Psoas muscle (tissue), 8 donors: ENCODE data around the gene ERC2. TPM values are rescaled to one million over a fixed set of nuclear protein-coding genes. Genes with fewer than 3 reads are reported as not detected.

Source experiments
- ATAC-seq, 4 donors: fragments of 200-7000 bp; cut with Tn5 transposase; one replicate each; pipeline ENCODE4 v1.9.1; 2020; ENCODE audit warnings: moderate library complexity in 3 of 4, mild to moderate bottlenecking in 2 of 4
- DNase-seq, 2 donors: peaks; one replicate each; pipeline ENCODE4 v3.0.0-alpha.2; 2020
- H3K27ac ChIP-seq: fragments of 200-600 bp; one replicate; pipeline ENCODE4 v1.8.0; 2022
- H3K27me3 ChIP-seq, 3 donors: fragments of 200-600 bp in 1 of 3; one replicate each; pipeline versions ENCODE4 v1.6.1 to v1.8.0; 2013 to 2022; ENCODE audit warnings: low read length in 2 of 3, mild to moderate bottlenecking in 2 of 3, moderate library complexity in 1 of 3; ENCODE audit not compliant: insufficient read depth in 3 of 3
- H3K36me3 ChIP-seq, 2 donors: fragments of 200-600 bp in 1 of 2; one replicate each; pipeline versions ENCODE4 v1.6.1 to v1.8.0; 2013 to 2022; ENCODE audit warnings: low read depth in 1 of 2, mild to moderate bottlenecking in 1 of 2, moderate library complexity in 1 of 2; ENCODE audit not compliant: insufficient read depth in 1 of 2
- H3K4me1 ChIP-seq: fragments of 200-600 bp; one replicate; pipeline ENCODE4 v1.8.0; 2022
- H3K4me3 ChIP-seq: fragments of 200-600 bp; one replicate; pipeline ENCODE4 v1.8.0; 2022; ENCODE audit warnings: mild to moderate bottlenecking
- H3K9me3 ChIP-seq: fragments of 200-600 bp; one replicate; pipeline ENCODE4 v1.8.0; 2022
- WGBS, 3 donors: extraction: QIAGEN DNeasy Blood & Tissue Kit; methylation state at CpG; one replicate each; pipeline versions ENCODE4 v1.1.6 to v1.1.7; 2013; 5-methylcytosine and 5-hydroxymethylcytosine counted together
- intact Hi-C, 2 donors: fragments of 100-400 bp; cut with DNase I; formaldehyde crosslinking; loops; one replicate each; pipeline versions ENCODE4 v1.11.0 to v1.14.2; 2022
- polyA plus RNA-seq, 3 donors: library from polyadenylated mRNA; stranded (reverse); fragments of 200-250 nt; gene quantifications; one replicate each; pipeline ENCODE4 v1.2.3, GENCODE V29; 2013
- total RNA-seq, 4 donors: library from RNA; stranded (reverse); fragmentation: NEBNext Ultra II Directional in 2 of 4; extraction: Animal tissue kit (Norgen Biotek cat#: 25700) in 2 of 4; gene quantifications; one replicate each; pipeline versions ENCODE4 v1.2.1 to v1.2.4, GENCODE V29; 2021 to 2023
- TF ChIP-seq, protein P1 (sequence below): fragments of 200-600 bp; IDR thresholded peaks from one replicate; pipeline ENCODE4 v1.8.0; 2022; ENCODE audit warnings: antibody characterized with exemption
- donor health status: healthy with polysubstance abuse.
- donor health status: DM: no; HTN: no; CAD: no; lungs with moderate emphysema.
- donor health status: Bipolar disorder and iron deficiency.
- donor health status: healthy.
- donor health status: DM: yes; HTN: yes; CAD: no.
- donor health status: DM: no; HTN: no; CAD: no.
- donor health status: DM: no; HTN: no; CAD: no.
- donor health status: DM: yes; HTN: yes; CAD: no.

Gene ERC2
- total and polyA plus RNA-seq, 7 donors, result 0.04 to 0.15 TPM; not detected in 5

DNA sequence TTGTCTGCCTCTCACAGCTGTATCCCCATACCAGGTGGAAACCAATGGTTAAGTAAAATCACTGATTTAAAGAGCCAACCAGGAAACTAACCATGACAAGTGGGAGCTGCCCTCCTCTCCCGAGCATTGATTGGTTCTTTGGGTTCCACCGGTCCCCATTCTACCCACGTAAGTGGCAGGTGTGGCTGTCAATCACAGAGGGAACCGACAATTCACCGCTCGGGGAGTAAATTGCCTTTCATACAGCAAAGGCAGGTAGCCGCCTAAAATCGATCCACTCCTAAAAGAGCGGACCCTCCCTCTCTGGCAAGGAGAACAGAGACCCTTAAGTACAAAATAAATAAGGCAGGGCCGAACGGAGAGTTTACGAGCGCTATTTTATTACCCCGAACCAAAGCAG lies 1.2 kb downstream of the ERC2 start:
- H3K9me3 ChIP-seq, result no peaks in the 10 kb centered on the region
- TF ChIP-seq, protein P1, sequence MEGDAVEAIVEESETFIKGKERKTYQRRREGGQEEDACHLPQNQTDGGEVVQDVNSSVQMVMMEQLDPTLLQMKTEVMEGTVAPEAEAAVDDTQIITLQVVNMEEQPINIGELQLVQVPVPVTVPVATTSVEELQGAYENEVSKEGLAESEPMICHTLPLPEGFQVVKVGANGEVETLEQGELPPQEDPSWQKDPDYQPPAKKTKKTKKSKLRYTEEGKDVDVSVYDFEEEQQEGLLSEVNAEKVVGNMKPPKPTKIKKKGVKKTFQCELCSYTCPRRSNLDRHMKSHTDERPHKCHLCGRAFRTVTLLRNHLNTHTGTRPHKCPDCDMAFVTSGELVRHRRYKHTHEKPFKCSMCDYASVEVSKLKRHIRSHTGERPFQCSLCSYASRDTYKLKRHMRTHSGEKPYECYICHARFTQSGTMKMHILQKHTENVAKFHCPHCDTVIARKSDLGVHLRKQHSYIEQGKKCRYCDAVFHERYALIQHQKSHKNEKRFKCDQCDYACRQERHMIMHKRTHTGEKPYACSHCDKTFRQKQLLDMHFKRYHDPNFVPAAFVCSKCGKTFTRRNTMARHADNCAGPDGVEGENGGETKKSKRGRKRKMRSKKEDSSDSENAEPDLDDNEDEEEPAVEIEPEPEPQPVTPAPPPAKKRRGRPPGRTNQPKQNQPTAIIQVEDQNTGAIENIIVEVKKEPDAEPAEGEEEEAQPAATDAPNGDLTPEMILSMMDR, result no peak
- peaks cover 3 to 68% (median 6%) of the 10 kb centered on the region in 3 donors for H3K27me3 ChIP-seq
- no peak overlapping the region for H3K27ac ChIP-seq
- no peaks in the 10 kb centered on the region for H3K4me1 ChIP-seq
- ATAC-seq, result peak in 3 of 4 donors; percentile 65 to 88 (median 78)
- WGBS, 3 donors, result 0 to 2% (median 1%) methylated on average over 14 of the region's 14 CpGs
- peak; percentile 46 to 66 for DNase-seq
- peak overlapping the region; percentile 62 for H3K4me3 ChIP-seq
- no peaks in the 10 kb centered on the region for H3K36me3 ChIP-seq
- intact Hi-C loops, result no loop called here

DNA sequence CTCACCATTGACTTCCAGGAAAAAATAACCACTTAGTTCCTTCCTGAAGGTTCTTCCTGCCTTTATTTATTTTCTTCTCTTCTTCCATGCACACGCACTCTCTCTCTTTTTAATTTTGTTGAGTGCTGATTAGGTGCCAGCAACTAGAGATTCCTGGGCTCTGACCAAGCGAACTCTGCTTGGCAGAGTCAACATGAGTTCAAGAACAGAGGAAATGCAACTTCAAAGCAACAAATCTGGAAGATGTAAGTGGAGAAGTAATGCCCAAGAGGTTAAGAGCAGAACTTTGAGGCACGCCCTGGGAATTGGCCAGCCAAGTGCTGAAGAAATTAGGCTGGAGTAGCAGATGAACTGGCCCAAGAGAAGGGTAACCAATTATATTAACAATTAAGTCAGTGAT lies 8.5 kb downstream of the ERC2 start:
- no peak overlapping the region for H3K27ac ChIP-seq
- intact Hi-C loops, result no loop called here
- no peak overlapping the region for H3K4me3 ChIP-seq
- no peaks in the 10 kb centered on the region for H3K9me3 ChIP-seq
- no peaks in the 10 kb centered on the region for H3K36me3 ChIP-seq
- H3K4me1 ChIP-seq, result no peaks in the 10 kb centered on the region
- peaks cover 0 to 18% (median 12%) of the 10 kb centered on the region in 3 donors for H3K27me3 ChIP-seq
- TF ChIP-seq, protein P1, result no peak
- ATAC-seq (no peak), DNase-seq (no peak)
- 24 to 30% (median 27%) methylated on average over 3 of the region's 3 CpGs for WGBS, 3 donors

DNA sequence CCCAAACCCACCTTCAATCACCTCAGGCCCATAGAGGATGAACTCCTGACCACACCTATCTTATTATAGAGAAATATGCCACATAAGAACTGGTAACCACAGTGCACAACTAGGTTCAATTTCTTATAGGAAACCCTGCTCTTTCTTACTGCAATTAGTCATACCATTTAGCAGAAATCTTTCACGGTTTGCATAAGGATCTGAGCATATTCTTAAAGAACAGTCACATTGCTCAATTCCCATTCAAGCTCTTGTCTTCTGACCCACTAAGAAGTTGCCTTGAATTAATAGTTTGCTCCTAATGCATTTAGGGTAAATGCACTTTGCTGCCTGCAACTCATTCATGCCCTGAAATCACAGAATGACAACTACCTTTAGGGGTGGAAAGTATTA lies 9.2 kb downstream of the ERC2 start:
- Histone ChIP-seq H3K27ac (no peak overlapping the region), H3K9me3 (no peaks in the 10 kb centered on the region), H3K36me3 (no peaks in the 10 kb centered on the region), H3K4me3 (no peak overlapping the region), H3K27me3 (peaks cover 0 to 12% (median 12%) of the 10 kb centered on the region in 3 donors), H3K4me1 (no peaks in the 10 kb centered on the region)
- intact Hi-C loops, result no loop called here
- ATAC-seq (no peak), DNase-seq (no peak)
- TF ChIP-seq, protein P1, result no peak
- WGBS, 3 donors, result 14 to 22% (median 19%) methylated on average over 1 of the region's 1 CpG

DNA sequence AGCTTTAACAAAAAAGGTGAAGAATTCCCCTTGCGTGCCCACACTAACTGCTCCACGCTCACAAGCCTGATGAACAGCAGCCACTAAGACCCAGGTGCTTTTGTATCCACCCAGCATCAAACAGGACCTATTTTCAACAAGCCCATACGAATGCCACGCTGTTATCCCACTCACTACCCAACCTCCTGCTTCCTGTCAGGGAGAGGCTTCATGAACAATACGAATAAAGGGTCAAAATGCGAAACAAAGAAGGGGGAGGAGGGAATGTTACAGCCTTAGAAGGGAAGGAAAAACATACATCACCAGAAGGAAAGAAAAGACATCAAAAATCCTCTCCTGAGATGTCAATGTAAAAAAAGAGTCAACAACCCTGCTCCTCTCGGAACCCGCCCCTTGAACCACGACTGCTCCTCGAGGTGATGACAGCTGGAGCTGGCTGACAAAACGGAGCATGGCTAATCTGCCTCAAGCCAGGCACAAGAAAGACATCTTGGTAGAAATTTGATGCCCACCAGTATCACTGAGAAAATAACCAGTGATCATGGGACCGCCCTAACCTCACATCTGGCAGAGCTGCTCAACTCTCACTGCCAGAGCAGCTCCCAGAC lies 9.7 kb downstream of the ERC2 start:
- peaks cover 0 to 12% (median 7%) of the 10 kb centered on the region in 3 donors for H3K27me3 ChIP-seq
- intact Hi-C loops, result no loop called here
- DNase-seq, result no peak

More for the DNA sequence above, 9.7 kb downstream of the ERC2 start:
- no peaks in the 10 kb centered on the region for H3K9me3 ChIP-seq
- H3K36me3 ChIP-seq, result no peaks in the 10 kb centered on the region
- ATAC-seq, result no peak
- H3K4me3 ChIP-seq, result no peak overlapping the region
- H3K27ac ChIP-seq, result no peak overlapping the region
- TF ChIP-seq, protein P1, result no peak
- WGBS, 3 donors, result 26 to 30% (median 29%) methylated on average over 12 of the region's 12 CpGs
- no peaks in the 10 kb centered on the region for H3K4me1 ChIP-seq
